HG03025 (cell line): ENCODE measurements around the gene CXCR1.
"Not testable (repeated sequence)": the region's sequence is repeated elsewhere in the genome, so short reads cannot be mapped to it uniquely, and the experiment has no call there.

Experiments used
- ATAC-seq: cut with Tn5 transposase; IDR thresholded peaks from one replicate; pipeline ENCODE4 v1.9.1; 2021; ENCODE audit warnings: mild to moderate bottlenecking, moderate library complexity; ENCODE audit not compliant: unreplicated experiment, low FRiP score

CXCR1 gene

DNA sequence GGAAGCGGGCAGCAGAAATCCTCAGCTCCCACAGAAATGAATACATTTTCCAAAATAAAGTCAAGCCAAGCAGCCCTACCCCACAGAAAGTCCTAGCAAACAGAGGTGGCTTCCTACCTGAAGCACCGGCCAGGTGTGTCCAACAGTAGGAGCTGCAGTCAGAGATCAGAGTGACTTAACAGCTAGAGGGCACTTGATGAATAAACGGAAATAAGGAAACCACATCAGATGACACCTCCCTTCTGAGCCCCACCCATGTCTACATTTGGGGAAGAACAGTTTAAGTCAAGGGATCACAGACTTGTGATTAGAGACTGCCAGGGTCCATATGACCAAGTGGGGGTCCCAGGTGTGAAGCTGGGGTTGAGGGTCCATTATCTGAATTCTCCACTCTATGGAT, at the start of gene CXCR1:
TSS of gene CXCR1 (minus strand) at position 172 of the 400 bp plus-strand sequence. CDS start 1,751 bp downstream, outside the sequence.
- ATAC-seq = no peak

DNA sequence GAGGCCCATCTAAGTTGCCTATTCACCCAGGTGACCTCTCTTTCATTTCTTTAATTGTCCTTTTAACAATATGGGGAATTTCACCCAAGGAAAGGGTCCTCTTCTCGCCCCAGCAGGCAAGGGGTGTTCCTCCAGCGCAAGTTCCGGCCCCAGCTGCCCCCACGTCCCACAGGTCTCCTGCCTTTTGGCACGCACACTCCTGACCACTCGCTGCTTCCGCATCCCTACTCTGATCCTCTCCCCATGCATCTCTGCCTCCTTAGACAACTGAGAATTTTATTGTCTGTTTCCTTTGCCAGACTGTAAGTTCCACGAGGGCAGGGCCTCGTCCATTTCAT, 49.5 kb upstream of the CXCR1 start:
- ATAC-seq = no peak

DNA sequence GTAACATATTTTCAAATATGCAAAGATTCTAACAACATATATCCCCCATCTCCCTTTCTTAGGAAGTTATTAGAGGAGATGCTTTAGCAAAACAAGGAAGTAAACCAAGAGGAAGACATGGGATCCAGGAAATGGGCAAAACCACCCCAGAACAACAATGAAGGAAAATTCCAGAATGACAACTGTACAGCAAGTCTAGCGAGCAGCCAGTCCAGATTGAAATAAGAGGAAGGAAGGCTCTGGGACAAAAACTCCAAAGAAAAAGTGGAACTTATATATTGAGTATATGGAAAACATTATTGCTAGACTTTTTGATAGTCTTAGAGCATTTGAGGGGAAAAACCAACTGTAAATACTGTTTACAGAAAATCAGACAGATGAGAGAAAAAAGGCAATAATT, 47.4 kb upstream of the CXCR1 start:
- ATAC-seq = no peak

DNA sequence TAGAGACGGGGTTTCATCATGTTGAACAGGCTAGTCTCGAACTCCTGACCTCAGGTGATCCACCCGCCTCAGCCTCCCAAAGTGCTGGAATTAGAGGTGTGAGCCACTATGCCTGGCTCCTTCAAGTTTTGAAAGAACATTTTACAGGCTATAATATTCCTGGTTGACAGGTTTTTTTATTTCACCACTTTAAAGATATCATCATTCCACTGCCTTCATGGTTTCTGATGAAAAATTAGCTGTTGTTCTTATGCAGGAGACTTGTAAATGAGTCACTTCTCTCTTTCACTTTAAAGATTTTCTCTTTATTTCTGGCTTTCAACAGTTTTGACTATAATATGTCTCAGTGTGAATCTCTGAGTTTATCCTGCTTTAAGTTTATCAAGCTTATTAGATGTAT, 42.3 kb upstream of the CXCR1 start:
- no peak for ATAC-seq

DNA sequence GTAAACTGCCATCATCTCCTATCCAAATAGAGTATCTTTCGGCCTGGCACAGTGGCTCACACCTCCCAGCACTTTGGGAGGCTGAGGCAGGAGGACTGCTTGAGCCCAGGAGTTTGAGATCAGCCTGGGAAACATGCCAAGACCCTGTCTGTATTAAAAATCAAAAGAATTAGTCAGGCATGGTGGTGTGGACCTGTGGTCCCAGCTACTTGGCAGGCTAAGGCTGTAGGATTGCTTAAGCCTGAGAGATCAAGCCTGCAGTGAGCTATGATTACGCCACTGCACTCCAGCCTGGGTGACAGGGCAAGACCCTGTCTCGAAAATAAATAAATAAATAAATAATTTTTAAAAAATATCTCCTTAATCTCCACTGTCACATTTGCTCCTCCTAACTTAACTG, 35.5 kb upstream of the CXCR1 start:
- no peak for ATAC-seq

DNA sequence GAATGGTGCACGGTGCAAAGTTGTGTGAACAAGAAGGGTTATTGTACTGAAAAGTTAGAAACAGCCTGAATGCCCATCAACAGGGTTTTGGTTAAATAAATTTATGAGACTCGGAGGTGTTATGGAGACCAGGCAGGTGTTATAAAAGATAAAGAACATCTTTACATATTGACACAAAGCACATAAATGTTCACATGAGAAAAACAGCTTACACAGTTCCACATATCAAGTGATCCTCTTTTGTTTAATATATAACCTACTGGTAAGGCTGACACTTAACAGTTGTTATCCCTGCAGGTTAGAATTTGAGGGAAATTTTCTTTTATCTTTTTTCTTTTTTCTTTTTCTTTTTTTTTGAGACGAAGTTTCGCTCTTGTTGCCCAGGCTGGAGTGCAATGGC, 30.2 kb upstream of the CXCR1 start:
- no peak for ATAC-seq

DNA sequence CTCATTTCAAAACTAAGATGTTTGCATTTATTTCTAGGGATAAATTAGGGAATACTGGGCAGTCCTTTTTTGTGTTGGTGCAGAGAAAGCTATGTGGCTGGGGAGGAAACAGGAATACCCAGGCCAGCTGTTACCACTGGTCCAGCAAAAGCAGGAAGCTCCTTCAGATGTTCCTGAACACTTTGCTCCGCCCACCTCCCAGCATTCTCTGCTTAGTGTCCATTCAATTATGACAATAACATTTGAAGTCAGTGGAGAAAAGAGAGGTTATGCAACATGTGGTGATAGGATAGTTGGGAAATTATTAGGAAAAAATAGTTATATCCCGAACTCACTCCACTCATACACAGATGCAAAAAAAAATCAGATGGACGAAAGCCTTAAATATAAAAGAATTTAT, 28.1 kb upstream of the CXCR1 start:
- ATAC-seq = no peak

DNA sequence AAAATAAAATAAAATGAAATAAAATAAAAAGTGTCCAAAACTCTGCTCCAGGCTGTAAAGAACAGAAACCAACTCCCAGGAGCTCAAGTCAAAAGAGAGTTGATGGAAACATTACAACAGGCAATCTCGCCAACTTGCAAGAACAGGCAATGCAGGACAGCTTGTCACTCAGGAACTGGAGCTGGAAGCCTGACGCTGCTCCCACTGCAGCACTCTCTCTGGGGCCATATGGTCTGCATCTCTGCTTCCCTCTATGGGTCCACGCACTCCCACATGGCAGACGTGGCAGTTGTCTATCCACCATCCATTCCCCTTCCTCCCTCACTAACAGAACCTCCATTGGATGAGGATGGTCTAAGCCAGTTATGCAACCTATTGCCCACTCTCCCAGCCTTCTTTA, 26.9 kb upstream of the CXCR1 start:
- ATAC-seq = no peak

DNA sequence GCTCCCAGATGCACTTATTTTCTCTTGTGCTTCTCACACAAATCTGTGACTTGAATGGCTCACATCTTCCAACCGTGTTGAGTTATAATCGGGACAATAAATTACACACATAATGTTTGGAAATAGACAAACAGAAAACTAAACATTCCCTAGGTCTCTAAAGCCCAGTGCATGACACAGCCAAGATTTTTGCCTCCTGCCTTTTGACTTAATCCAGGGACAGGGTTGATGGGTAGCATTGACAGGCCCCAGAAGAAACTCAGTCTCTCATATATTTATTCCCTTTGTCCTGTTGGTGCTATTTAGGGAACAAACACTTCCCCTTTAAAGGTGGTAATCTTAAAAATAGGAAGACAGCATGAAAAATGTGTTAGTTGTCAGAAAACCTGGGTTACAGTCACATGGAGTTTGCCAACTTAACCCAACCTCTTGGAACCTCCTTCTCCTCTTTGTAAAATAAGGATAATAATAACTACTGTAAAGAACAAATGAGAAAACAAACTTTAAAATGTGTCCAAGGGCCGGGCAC, 26.2 kb upstream of the CXCR1 start:
- ATAC-seq = no peak

DNA sequence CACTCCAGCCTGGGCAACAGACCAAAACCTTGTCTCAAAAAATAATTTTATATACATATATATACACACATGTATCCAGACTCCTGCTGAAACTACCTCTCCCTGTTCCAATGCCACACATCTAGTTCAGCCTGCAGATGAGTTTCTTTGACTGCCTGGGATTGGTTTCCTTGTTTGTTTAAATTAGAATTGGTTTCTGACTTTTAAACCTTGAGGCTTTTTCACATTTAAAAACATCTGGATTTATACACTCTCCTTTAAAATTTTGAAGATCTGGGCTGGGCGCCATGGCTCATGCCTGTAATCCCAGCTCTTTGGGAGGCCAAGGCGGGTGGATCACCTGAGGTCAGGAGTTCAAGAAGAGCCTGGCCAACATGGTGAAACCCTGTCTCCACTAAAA, 21.8 kb upstream of the CXCR1 start:
- no peak for ATAC-seq

DNA sequence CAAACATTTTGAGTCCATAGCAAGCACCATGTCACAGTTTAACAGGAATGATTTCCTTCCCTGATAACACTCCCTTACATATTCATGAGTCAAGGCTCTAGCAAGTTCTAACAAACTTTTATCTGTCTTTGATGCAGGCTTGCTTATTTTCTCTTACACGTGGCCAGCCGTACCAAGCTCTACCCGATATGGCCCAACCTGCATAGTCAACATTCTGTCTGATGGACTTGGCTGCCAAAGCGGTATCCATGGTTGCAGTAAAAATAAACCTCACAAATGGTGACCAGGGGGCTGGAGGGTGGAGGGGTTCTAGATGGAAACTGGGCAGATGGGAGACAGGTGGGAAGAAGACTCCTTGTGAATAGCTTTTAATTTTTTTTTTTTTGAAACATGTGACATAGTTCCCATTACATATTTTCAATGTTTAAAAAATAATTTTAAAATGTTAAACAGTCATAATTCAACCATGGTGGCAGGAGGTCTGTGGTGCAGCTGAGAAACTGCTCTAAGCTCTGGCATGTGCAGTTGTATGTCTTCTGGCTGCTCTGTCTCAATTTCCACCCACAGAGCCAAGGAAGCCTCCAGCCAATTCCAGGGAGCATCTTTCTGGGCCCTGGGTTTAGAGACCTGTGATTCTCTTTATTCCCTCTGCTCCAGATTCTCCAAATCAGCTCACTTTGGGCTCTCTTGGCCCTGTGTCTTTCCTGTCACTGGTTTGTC, 20.7 kb upstream of the CXCR1 start:
- ATAC-seq = no peak

DNA sequence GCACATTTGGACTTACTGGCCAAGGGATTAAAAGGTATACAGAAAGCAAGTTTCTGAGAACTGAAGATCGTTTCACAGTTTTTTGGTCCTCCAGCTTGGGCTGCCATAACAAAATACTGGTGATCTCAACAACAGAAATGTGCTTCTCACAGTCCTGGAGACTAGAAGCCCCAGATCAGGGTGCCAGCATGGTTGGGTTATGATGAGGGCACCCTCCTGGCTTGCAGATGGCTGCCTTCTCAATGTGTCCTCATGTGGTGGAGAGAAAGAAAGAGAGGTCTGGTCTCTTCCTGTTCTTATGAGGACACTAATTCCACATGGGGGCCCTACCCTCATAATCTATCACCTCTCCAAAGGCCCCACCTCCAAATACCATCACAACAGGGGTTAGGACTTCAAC, 20.1 kb upstream of the CXCR1 start:
- ATAC-seq = no peak

DNA sequence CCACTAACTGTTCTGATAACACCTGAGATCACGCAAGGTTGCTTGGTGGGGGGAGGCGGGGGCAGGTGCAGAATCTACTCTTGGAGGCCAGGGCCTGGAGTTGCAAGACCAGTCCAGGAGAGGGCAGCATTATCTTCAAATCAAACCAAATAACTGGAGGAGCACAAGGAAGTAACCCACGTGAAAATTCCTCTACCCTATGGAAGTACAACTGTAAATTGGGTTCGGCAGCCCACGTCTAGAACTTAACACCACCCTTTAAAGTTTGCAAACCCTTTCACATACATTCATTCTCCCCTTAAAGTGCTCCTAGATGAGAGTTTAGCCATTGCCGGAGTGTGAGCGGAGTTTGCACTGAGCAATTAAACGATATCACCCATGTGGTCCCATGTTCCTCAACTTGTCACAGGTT, 19.6 kb upstream of the CXCR1 start:
- ATAC-seq = no peak

DNA sequence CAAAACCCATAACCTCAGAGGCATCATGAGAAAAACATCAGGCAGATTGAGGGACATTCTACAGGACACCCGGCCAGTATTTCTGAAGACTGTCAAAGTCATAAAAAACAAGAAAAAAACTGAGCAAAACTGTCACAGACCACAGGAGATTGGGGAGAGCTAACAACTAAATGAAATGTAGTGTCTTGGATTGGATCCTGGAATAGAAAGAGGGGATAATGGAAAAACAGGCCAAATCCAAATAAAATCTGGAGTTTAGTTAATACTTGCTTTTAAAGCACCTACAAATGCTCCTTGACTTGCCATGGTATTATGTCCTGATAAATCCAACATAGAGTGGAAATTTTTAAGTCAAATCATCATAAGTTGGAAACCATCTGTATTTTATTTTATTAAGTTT, 17.6 kb upstream of the CXCR1 start:
- no peak for ATAC-seq

DNA sequence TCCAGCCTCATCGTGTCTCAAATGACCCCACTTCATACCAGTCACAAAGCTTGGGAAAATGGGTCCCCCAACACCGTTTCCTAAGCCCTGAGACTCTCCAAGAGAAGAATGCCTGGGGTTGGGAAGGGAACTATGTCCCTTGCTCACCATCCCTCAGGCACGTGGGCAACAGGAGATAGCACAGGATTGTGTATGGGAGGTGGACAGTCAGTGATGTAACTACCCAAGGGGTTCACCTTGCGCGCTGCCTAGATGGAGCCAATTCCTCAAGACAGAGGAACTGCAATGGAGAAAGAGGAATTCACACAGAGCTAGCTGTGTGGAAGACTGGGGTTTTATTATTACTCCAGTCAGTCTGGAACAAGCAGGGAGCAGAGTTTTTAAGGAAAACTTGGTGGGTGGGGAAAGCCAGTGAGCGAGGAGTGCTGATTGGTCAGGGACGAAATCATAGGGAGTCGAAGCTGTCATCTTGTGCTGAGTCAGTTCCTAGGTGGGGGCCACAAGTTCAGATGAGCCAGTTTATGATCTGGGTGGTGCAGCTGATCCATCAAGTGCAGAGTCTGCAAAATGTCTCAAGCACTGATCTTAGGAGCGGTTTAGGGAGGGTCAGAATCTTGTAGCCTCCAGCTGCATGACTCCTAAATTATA, 13.8 kb upstream of the CXCR1 start:
- no peak for ATAC-seq

DNA sequence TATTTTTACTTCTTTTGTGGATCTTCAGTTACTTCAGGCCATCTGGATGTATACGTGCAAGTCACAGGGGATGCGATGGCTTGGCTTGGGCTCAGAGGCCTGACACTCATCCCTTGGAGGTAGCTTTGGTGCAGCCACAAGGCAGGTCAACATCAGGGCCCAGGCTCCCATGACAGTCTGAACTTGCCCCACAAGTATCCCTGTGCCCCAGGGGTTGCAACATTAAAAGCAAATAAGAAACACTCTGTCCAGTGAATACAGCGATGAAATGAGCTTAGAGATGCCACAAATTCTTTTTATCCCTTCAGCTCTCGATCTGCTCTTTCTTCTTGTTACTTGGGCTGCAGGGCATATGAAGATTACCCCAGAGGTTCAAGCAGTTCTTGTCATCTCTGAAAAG, 13.0 kb upstream of the CXCR1 start:
- ATAC-seq = no peak

DNA sequence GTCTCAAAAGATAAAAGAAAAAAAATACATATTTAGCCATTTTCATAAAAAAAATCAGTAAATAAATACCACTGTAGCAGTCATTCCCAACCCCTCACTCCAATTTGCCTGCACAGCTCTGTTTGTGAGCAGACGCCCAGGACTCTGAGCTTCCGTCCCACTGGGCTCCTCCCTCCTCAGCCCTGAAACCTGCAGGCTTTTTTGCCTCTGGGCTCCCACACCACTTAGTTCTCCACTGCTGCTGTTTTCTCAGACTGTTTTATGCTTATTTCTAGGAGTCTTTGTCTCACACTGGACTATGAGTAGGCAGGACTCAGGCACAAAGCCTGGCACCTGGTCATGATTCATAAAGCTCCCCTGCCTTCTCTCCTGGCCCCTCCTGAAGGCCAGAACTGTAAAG, 6.1 kb upstream of the CXCR1 start:
- ATAC-seq = no peak

DNA sequence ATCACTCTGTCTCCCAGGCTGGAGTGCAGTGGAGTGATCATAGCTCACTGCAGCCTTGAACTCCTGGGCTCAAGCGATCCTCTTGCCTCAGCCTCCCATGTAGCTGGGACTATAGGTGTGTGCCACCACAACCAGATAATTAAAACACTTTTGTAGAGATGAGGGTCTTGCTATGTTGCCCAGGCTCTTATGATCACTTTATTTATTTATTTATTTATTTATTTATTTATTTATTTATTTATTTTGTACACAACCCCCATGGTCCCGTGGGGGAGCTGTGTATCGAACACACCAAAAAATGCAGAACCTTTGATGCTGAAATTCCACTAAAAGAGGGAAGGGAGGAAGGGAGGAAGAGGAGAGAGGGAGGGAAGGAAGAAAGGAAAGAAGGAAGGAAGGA, 5.0 kb upstream of the CXCR1 start:
- ATAC-seq = not testable (repeated sequence)

DNA sequence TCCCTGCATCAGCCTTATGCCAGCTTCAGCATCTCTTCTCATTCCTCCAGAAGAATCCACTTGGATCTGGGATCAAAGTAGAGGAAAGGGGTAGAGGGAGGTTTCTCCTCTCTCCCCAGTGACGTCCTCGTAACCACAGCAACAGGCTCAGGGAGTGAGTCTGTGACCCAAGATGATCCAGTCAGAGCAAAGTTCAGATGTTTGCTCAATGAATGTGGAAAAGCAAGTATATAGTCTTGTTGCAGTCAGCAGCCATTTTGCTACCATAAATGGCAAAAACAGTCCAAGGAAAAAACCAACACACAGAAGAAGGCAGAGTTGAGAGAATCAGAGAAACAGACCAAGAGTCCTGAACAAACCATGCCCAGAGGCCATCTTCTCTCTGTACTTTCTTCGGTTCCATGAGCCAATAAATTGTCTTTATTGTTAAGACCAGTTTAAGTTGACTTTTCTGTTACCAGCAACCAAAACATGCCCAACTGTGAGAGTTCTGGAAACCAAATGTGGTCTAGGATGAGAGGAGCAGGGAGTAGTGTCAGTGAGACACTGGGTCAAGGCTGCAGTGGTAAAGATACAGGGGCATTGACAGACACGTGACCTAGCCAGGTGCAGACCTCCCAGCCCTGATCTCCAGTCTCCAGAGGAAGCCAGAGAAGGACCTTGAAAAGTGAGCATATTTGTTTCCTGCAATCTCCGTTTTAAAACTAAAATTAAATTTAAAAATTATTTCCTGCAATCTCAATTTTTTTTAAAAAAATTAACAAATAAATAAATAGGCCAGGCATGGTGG, 3.2 kb upstream of the CXCR1 start:
- no peak for ATAC-seq

DNA sequence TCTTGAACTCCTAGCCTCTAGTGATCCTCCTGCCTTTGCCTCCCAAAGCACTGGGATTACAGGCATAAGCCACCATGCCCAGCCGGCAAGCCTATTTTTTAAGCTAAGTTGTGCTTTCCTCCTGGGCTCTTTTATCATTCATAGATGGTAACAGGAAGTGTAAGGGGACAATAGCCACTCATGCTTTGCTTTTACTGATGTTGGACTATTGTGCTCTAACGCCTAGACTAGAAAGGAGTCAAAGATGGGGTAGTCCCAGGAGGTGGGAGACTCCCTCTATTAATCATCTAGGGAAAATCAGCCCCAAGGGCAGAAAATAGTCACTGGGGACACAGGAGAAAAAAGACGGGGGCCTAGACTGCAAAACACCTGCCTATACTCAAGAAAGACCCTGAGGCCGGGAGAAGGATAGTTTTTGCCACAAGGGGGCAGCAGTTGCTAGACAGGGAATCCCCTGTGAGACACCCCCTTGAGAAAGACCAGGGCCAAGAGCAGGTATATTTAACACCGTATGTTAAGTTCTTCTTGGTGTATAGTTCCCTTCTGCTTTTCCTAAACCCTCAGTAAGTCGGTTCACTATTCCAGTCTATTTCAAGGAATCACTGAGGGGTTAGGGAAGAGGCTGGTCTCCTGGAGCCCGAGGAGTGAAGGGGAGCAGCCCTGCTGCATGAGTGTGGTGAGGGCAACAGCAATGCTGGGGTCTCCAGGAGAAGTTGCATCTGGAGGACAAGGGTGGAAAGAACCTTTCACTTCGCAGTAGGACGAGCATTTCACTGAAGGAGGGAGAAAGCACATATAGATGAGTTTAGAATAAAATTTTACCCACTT, 2.1 kb upstream of the CXCR1 start:
- ATAC-seq = no peak

DNA sequence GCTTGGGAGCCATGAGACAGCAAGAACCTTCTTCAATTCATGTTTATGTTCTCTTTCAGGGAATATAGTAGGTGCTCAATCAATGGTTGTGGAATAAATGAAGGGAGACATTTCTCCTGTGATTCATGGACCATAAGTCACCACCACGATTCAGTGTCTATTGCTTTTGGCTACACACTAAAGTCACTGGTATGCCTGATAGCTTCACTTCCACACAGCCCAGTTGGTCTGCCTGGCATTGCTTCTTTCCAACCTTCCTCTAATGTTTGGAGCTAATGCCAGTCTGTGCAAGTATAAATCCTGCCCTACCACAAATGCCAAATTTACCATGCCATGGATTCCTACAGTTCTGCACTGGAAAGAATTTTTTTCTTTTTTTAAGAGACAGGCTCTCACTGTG, 1.3 kb upstream of the CXCR1 start:
- no peak for ATAC-seq
